A673 (cell line): ENCODE results near the gene PSMG2. TPM values are rescaled to one million over a fixed set of nuclear protein-coding genes. Genes with fewer than 3 reads are reported as not detected.

Source experiments
- BruUV-seq: library from RNA; stranded (reverse); fragments of 400-500 nt; replicated peaks from 2 replicates; lab custom pipeline; 2021; lab: Mats Ljungman, UMichigan
- CTCF ChIA-PET: fragments of 300-600 bp; sonication (Branson Sonifier 250); formaldehyde crosslinking; loops from one replicate; lab custom pipeline; 2022; ENCODE audit warnings: antibody characterized with exemption; lab: Charles Lee
- POLR2A ChIA-PET: fragments of 300-600 bp; sonication (Branson Sonifier 250); formaldehyde crosslinking; loops from one replicate; lab custom pipeline; 2022; ENCODE audit warnings: antibody characterized with exemption; ENCODE audit not compliant: low non-redundant PET; lab: Charles Lee
- DNase-seq: peaks from one replicate; pipeline ENCODE4 v3.0.0-alpha.2; 2015; ENCODE audit warnings: low spot score
- H3K27ac ChIP-seq: fragments of 200-600 bp; sonication (generic); 2 replicates; pipeline ENCODE4 v1.5.1; 2016; ENCODE audit warnings: mixed run types, low read depth, mild to moderate bottlenecking, mixed read lengths, antibody characterized with exemption, low read length; ENCODE audit not compliant: poor library complexity, severe bottlenecking
- H3K27me3 ChIP-seq: fragments of 200-600 bp; sonication (generic); replicated peaks from 2 replicates; pipeline ENCODE4 v1.6.1; 2017; ENCODE audit warnings: mixed run types, low read depth, mild to moderate bottlenecking, mixed read lengths, antibody characterized with exemption, low read length; ENCODE audit not compliant: insufficient read depth, poor library complexity
- H3K36me3 ChIP-seq: fragments of 200-600 bp; sonication (generic); 2 replicates; pipeline ENCODE4 v1.6.1; 2016; ENCODE audit warnings: mixed run types, mild to moderate bottlenecking, mixed read lengths, antibody characterized with exemption, low read length; ENCODE audit not compliant: insufficient read depth, poor library complexity, severe bottlenecking
- H3K4me1 ChIP-seq: fragments of 200-600 bp; sonication (generic); 2 replicates; pipeline ENCODE4 v1.6.1; 2017; ENCODE audit warnings: mixed run types, mild to moderate bottlenecking, mixed read lengths, antibody characterized with exemption, low read length; ENCODE audit not compliant: insufficient read depth, poor library complexity, severe bottlenecking
- H3K4me3 ChIP-seq: fragments of 200-600 bp; sonication (generic); 2 replicates; pipeline ENCODE4 v1.5.1; 2016; ENCODE audit warnings: low read depth, mixed run types, mild to moderate bottlenecking, mixed read lengths, low read length; ENCODE audit not compliant: poor library complexity, severe bottlenecking
- H3K9me3 ChIP-seq: fragments of 200-600 bp; sonication (generic); 2 replicates; pipeline ENCODE4 v1.6.1; 2016; ENCODE audit warnings: mixed run types, low read depth, mild to moderate bottlenecking, mixed read lengths, antibody characterized with exemption, low read length; ENCODE audit not compliant: poor library complexity, severe bottlenecking
- EZH2 ChIP-seq: fragments of 200-600 bp; sonication (generic); IDR thresholded peaks from 2 replicates; pipeline ENCODE4 v1.6.1; 2017; ENCODE audit warnings: borderline replicate concordance, low read depth, mild to moderate bottlenecking, mixed read lengths, antibody characterized with exemption, low read length; ENCODE audit not compliant: poor library complexity, severe bottlenecking
- intact Hi-C: fragments of 100-400 bp; cut with micrococcal nuclease; formaldehyde crosslinking; loops from one replicate; pipeline ENCODE4 v1.10.0; 2022; ENCODE audit not compliant: unreplicated experiment
- total RNA-seq: library from RNA; stranded (reverse); gene quantifications from 2 replicates; pipeline ENCODE4 v1.2.3, GENCODE V29; 2021
- TF ChIP-seq, protein P1 (sequence below): fragments of 300-800, 200-600 bp; sonication (generic); conservative IDR thresholded peaks from 2 replicates; pipeline ENCODE4 v1.5.1; 2017; ENCODE audit warnings: low read depth, mild to moderate bottlenecking, antibody characterized with exemption, low read length, moderate library complexity, mixed read lengths

PSMG2 gene
- total RNA-seq, 1 experiment from 2014 or later = 74.0 TPM

DNA sequence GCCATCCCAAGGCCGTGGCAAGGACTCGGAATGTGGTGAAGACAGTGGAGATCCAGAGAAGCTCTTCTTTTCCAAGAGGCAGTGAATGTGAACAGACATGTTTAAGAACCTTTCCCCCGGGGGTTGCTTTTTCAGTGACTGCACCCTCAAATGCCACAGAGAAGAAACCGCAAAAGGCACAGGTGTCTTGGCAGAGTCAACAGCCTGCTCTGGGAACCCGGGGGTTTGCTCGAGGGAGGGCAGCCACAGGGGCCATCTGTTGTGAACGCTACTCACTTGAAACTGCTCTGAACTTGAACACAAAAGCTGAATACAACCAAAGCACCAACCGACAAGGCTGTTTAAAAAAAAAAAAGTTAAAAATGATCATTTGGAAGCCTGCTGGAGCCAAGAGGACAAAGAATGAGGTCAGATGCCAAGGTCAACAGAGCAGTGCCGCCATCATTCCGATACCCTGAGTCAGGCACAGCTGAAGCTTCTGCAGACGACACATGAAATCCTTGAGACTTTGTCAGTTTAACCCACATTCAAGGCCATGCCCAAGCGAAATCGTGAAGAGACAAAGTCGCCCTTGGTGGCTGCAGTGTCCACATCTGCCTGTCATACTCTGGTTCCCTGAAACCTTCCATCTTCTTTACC lies 47.4 kb downstream of the PSMG2 start:
- H3K9me3 ChIP-seq = no peaks in the 10 kb centered on the region
- no peaks in the 10 kb centered on the region for H3K27me3 ChIP-seq
- no TSS peak for BruUV-seq
- H3K4me3 ChIP-seq = no peak overlapping the region
- no peaks in the 10 kb centered on the region for H3K36me3 ChIP-seq
- DNase-seq = no peak
- peaks cover 5% of the 10 kb centered on the region for H3K4me1 ChIP-seq
- intact Hi-C loops = no loop called here
- no peak overlapping the region for H3K27ac ChIP-seq
- no peak for TF ChIP-seq EZH2
- TF ChIP-seq, protein P1, sequence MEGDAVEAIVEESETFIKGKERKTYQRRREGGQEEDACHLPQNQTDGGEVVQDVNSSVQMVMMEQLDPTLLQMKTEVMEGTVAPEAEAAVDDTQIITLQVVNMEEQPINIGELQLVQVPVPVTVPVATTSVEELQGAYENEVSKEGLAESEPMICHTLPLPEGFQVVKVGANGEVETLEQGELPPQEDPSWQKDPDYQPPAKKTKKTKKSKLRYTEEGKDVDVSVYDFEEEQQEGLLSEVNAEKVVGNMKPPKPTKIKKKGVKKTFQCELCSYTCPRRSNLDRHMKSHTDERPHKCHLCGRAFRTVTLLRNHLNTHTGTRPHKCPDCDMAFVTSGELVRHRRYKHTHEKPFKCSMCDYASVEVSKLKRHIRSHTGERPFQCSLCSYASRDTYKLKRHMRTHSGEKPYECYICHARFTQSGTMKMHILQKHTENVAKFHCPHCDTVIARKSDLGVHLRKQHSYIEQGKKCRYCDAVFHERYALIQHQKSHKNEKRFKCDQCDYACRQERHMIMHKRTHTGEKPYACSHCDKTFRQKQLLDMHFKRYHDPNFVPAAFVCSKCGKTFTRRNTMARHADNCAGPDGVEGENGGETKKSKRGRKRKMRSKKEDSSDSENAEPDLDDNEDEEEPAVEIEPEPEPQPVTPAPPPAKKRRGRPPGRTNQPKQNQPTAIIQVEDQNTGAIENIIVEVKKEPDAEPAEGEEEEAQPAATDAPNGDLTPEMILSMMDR = no peak
- ChIA-PET POLR2A (interaction anchor here (0.7 kb wide), 1 partner anchor 377 kb away, joined by 4 read pairs; no protein-coding TSS in a partner anchor), CTCF (no interaction called here)

DNA sequence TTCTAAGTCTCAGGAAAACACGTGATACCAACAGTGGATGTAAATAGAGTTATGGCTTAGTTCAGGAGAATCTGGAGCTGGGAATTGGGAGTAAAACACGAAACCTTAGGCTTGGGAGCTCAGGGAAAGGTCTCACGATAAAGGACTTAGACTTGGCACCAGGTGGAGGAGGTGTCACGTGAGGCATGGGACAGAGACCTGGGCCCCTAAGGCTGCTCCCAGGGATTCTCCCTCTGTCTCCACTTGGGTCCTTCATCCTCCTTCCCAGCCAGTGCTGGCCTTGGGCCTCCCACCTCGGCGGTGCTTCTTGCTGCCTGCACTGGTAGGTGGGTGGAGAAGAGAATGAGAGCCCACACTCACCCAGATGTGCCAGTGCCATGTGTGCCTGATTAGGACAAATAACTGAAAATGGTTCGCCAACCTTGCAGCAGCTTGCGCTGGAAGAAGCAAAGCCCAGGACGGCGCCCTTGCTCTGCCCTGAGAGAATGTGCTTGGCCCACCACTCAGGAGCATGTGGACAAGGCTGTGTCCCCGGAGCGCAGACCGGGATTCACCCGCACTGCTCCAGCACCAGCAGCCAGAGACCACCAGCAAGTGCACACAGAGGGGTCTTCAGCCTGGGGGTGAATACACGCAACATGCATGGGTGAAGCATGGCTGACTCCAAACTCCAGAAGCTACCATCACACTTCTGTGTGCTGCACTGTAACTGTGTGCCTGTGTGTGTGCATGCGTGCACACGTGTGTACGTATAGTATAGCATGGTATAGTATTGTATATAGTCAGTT lies 48.1 kb downstream of the PSMG2 start:
- no peaks in the 10 kb centered on the region for H3K36me3 ChIP-seq
- TF ChIP-seq EZH2 = no peak
- TF ChIP-seq, protein P1 = no peak
- no peaks in the 10 kb centered on the region for H3K4me1 ChIP-seq
- ChIA-PET POLR2A (no interaction called here), CTCF (no interaction called here)
- no peak overlapping the region for H3K4me3 ChIP-seq
- no peak for DNase-seq
- H3K27me3 ChIP-seq = no peaks in the 10 kb centered on the region
- intact Hi-C loops = no loop called here
- BruUV-seq = no TSS peak
- no peaks in the 10 kb centered on the region for H3K9me3 ChIP-seq
- no peak overlapping the region for H3K27ac ChIP-seq

DNA sequence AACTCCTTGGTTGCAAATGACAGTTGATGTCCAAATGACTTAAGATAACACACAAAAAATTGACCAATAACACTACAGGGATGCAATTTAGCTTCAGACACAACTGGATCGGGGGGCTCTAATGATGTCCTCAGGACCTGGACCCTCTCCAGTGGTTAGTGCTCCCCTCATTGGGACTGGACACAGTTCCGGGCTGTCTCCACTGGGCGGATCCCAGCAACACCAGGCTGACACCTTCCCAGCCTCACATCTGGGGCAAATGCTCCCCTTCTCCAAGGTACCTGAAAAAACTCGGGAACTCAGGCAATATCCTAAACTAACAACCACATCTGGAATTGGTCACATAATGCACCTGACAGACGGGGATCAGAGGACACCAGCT lies 48.7 kb downstream of the PSMG2 start:
- DNase-seq = no peak
- no peak overlapping the region for H3K4me3 ChIP-seq
- POLR2A ChIA-PET = no interaction called here
- intact Hi-C loops = no loop called here
- CTCF ChIA-PET = no interaction called here
- no peak overlapping the region for H3K27ac ChIP-seq
- TF ChIP-seq, protein P1 = no peak
- no peak for TF ChIP-seq EZH2
- no peaks in the 10 kb centered on the region for H3K27me3 ChIP-seq
- no TSS peak for BruUV-seq
- H3K36me3 ChIP-seq = no peaks in the 10 kb centered on the region
- no peaks in the 10 kb centered on the region for H3K4me1 ChIP-seq
- H3K9me3 ChIP-seq = no peaks in the 10 kb centered on the region
